ENCODE data around the gene PRRG1. TPM values are rescaled to one million over a fixed set of nuclear protein-coding genes. Genes with fewer than 3 reads are reported as not detected.
A peak's percentile ranks its signal among the peaks of the same experiment; 100 is the strongest.
"Not testable (repeated sequence)": the region's sequence is repeated elsewhere in the genome, so short reads cannot be mapped to it uniquely, and the experiment has no call there.

Gene PRRG1
- total RNA-seq (2014; rRNA removed) (10.8 and 12.8 TPM in 2 replicates), Bru-seq, nascent RNA (percentile 81 among the genes with signal in this experiment), BruChase-seq, experiment 1, labeled RNA remaining after a 6-hour chase (percentile 98 among the genes with signal in this experiment), BruChase-seq, experiment 2, labeled RNA remaining after a 2-hour chase (percentile 95 among the genes with signal in this experiment)
- long read RNA-seq, full-length matches to known transcripts, result 5 of 5 reads
- long read RNA-seq, partial matches to known transcripts, result 0 of 5 reads
- long read RNA-seq, other reads (novel, unspliced or antisense), result 0 of 5 reads

DNA sequence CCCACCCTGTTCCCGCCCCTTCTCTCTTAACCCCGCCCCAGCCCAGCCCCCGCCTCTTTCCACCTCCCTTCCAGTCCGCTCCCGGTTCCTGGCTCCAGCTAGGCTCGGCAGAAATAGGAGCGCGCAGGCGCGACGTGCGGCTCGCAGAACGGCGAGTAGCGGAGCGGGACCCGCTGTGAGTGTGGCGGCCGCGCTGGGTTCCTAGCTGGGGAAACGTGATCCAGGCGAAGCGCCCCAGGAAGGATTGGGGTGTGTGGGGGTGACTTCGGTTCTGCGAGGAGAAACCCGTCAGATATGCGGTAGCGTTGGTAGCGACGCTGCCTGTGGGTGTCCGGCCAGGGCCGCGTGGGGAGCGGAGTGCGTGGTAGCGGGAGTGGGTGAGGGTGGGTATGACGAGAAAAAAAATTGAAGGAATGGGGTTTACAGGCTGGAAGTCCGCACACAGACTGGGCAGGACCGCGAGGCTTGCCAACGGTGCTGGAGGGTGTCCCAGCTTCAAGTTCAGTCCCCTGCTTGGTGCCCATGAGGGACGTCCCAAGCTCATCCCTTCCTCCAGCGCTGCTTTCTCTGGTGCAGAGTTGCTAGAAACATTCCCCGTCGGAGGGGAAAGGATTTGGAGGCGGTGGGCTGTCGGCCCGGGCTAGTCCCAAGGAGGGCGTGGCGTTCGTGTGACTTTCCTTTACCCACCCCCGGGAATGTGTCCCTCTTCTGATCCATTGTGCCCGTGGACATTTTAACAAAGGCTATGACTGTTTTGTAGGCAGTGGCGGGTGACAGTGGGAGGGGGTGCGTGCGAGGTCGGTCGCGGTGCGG is at the start of gene PRRG1:
TSS of gene PRRG1 (plus strand) at position 144 of the 813 bp plus-strand sequence. CDS start 56,886 bp downstream, outside the sequence.
- Histone ChIP-seq H3K4me1 (ENCODE audit: insufficient read depth, low read length) (peaks cover 9% of the 10 kb centered on the region), H4K20me1 (ENCODE audit: low read length) (peaks cover 9% of the 10 kb centered on the region; the same call in 1 of the 2 replicates), H3K9me2 (replicated peaks; ENCODE audit: low read length) (no peaks in the 10 kb centered on the region), H3K4me3 (ENCODE audit: low read length) (peak within 1 kb of the TSS; percentile 98), H3K9me3 (ENCODE audit: low read length) (no peaks in the 10 kb centered on the region), H3K36me3 (ENCODE audit: low read depth, low read length) (no peaks in the 10 kb centered on the region), H3K9ac (ENCODE audit: low read length) (peak within 1 kb of the TSS; percentile 80), H3K27ac (ENCODE audit: low read length) (peak within 1 kb of the TSS; percentile 41), H3F3A (ENCODE audit: low read length, unreplicated experiment) (no peaks in the 10 kb centered on the region), H3K79me2 (ENCODE audit: low read length) (peaks cover 41% of the 10 kb centered on the region), H2AFZ (ENCODE audit: low read length) (peak within 1 kb of the TSS; percentile 99), H3K27me3 (ENCODE audit: low read length) (no peaks in the 10 kb centered on the region), H3K4me2 (ENCODE audit: low read length) (peak within 1 kb of the TSS; percentile 99)
- TF ChIP-seq EZH2phosphoT487 (IDR thresholded peaks at IDR 0.05; ENCODE audit: borderline replicate concordance, low read length), result no peak
- TF ChIP-seq EZH2 (IDR thresholded peaks at IDR 0.05; ENCODE audit: low read length, unreplicated experiment), result no peak
- TF ChIP-seq, protein P1, sequence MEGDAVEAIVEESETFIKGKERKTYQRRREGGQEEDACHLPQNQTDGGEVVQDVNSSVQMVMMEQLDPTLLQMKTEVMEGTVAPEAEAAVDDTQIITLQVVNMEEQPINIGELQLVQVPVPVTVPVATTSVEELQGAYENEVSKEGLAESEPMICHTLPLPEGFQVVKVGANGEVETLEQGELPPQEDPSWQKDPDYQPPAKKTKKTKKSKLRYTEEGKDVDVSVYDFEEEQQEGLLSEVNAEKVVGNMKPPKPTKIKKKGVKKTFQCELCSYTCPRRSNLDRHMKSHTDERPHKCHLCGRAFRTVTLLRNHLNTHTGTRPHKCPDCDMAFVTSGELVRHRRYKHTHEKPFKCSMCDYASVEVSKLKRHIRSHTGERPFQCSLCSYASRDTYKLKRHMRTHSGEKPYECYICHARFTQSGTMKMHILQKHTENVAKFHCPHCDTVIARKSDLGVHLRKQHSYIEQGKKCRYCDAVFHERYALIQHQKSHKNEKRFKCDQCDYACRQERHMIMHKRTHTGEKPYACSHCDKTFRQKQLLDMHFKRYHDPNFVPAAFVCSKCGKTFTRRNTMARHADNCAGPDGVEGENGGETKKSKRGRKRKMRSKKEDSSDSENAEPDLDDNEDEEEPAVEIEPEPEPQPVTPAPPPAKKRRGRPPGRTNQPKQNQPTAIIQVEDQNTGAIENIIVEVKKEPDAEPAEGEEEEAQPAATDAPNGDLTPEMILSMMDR (conservative IDR thresholded peaks at IDR 0.05; ENCODE audit: low read depth, low read length), result no peak
- CTCF ChIA-PET, result interaction anchor here (0.6 kb wide), 1 partner anchor 106 kb away, joined by 7 read pairs; no protein-coding TSS in a partner anchor
- ATAC-seq (peak; percentile 85), DNase-seq (peak; percentile 80)
- intact Hi-C loops (cut with micrococcal nuclease), result loop anchor here (10.0 kb wide), 1 partner anchor 85 kb away; no protein-coding TSS in a partner anchor
- POLR2A ChIA-PET (ENCODE audit: unreplicated experiment), result no interaction called here
- BruUV-seq (replicated peaks), result TSS peak; percentile 58

DNA sequence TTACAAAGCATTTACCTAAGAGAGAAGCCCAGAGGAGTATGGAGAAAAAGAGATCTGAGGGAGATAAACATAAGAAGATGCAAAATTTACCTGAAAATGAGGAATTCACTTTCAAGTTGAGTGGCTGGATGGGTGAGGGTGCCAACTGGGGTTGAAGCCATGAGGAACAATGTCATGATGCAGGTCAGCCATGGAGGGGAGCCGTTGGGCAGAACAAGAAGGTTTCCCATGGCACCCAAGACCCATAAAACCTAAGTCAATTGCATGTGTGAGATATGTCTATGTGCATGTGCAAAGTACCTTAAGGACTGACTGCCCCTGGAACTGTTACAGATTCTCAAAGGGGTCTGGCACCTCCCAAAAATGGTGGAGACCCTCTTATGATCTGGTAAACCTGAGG is 46.6 kb upstream of the PRRG1 start:
- peak; percentile 33; the same call in 1 of the 2 replicates for ATAC-seq
- no peak overlapping the region for H2AFZ ChIP-seq (ENCODE audit: low read length)
- TF ChIP-seq EZH2phosphoT487 (IDR thresholded peaks at IDR 0.05; ENCODE audit: borderline replicate concordance, low read length) (no peak), EZH2 (IDR thresholded peaks at IDR 0.05; ENCODE audit: low read length, unreplicated experiment) (no peak)
- TF ChIP-seq, protein P1 (conservative IDR thresholded peaks at IDR 0.05; ENCODE audit: low read depth, low read length), result peak; percentile 56
- H3K4me2 ChIP-seq (ENCODE audit: low read length), result no peak overlapping the region
- H3F3A ChIP-seq (ENCODE audit: low read length, unreplicated experiment), result no peaks in the 10 kb centered on the region
- no peaks in the 10 kb centered on the region for H3K9me3 ChIP-seq (ENCODE audit: low read length)
- intact Hi-C loops (cut with micrococcal nuclease), result no loop called here
- H3K36me3 ChIP-seq (ENCODE audit: low read depth, low read length), result no peaks in the 10 kb centered on the region
- no peaks in the 10 kb centered on the region for H3K9me2 ChIP-seq (replicated peaks; ENCODE audit: low read length)
- peak; percentile 52 for DNase-seq
- H3K27me3 ChIP-seq (ENCODE audit: low read length), result no peaks in the 10 kb centered on the region
- H3K4me3 ChIP-seq (ENCODE audit: low read length), result no peak overlapping the region
- no peak overlapping the region for H3K27ac ChIP-seq (ENCODE audit: low read length)
- BruUV-seq (replicated peaks), result no TSS peak
- ChIA-PET POLR2A (ENCODE audit: unreplicated experiment) (no interaction called here), CTCF (no interaction called here)
- no peaks in the 10 kb centered on the region for H3K4me1 ChIP-seq (ENCODE audit: insufficient read depth, low read length)
- H3K79me2 ChIP-seq (ENCODE audit: low read length), result no peaks in the 10 kb centered on the region
- H3K9ac ChIP-seq (ENCODE audit: low read length), result no peak overlapping the region
- no peaks in the 10 kb centered on the region for H4K20me1 ChIP-seq (ENCODE audit: low read length)

- H3K27me3 ChIP-seq (ENCODE audit: low read length); H3K9me3 ChIP-seq (ENCODE audit: low read length); H3K27ac ChIP-seq (ENCODE audit: low read length); H3K9ac ChIP-seq (ENCODE audit: low read length); H3F3A ChIP-seq (ENCODE audit: low read length, unreplicated experiment); intact Hi-C loops (cut with micrococcal nuclease); POLR2A ChIA-PET (ENCODE audit: unreplicated experiment); BruUV-seq (replicated peaks); H4K20me1 ChIP-seq (ENCODE audit: low read length); H3K4me2 ChIP-seq (ENCODE audit: low read length); DNase-seq; H3K79me2 ChIP-seq (ENCODE audit: low read length); H3K9me2 ChIP-seq (replicated peaks; ENCODE audit: low read length); ATAC-seq; H3K36me3 ChIP-seq (ENCODE audit: low read depth, low read length); H3K4me1 ChIP-seq (ENCODE audit: insufficient read depth, low read length); CTCF ChIA-PET; H3K4me3 ChIP-seq (ENCODE audit: low read length); H2AFZ ChIP-seq (ENCODE audit: low read length): not testable (repeated sequence)
Observed at GRCh38 chrX:37305238-37305637, 43.9 kb upstream of the PRRG1 start.

Measured in PC-3 (cell line).